MM.1S (cell line): Measurements from ENCODE around the gene SLC45A1.

Experiments
- DNase-seq: peaks from one replicate; pipeline ENCODE4 v3.0.0-alpha.2; 2015
- H2AFZ ChIP-seq: fragments of 300-600 bp; sonication (generic); 2 replicates; pipeline ENCODE4 v1.6.0; 2016; ENCODE audit warnings: antibody characterized with exemption, low read length
- H3F3A ChIP-seq: fragments of 300-600 bp; sonication (generic); 2 replicates; pipeline ENCODE4 v1.6.1; 2016; ENCODE audit warnings: mild to moderate bottlenecking, antibody characterized with exemption, low read length, moderate library complexity, mixed read lengths; ENCODE audit not compliant: insufficient read depth
- H3K27ac ChIP-seq: fragments of 300-600 bp; sonication (generic); 2 replicates; pipeline ENCODE4 v1.5.1; 2016; ENCODE audit warnings: mild to moderate bottlenecking, low read length
- H3K27me3 ChIP-seq: fragments of 300-600 bp; sonication (generic); replicated peaks from 2 replicates; pipeline ENCODE4 v1.6.0; 2016; ENCODE audit warnings: low read length; ENCODE audit not compliant: insufficient read depth
- H3K36me3 ChIP-seq: fragments of 300-600 bp; sonication (generic); replicated peaks from 2 replicates; pipeline ENCODE4 v1.6.1; 2016; ENCODE audit warnings: mild to moderate bottlenecking, low read length, mixed read lengths; ENCODE audit not compliant: insufficient read depth
- H3K4me1 ChIP-seq: fragments of 300-600 bp; sonication (generic); 2 replicates; pipeline ENCODE4 v1.6.1; 2016; ENCODE audit warnings: low read length, mixed read lengths
- H3K4me2 ChIP-seq: fragments of 300-600 bp; sonication (generic); 2 replicates; pipeline ENCODE4 v1.6.0; 2016; ENCODE audit warnings: low read depth, low read length
- H3K4me3 ChIP-seq: fragments of 300-600 bp; sonication (generic); 2 replicates; pipeline ENCODE4 v1.5.1; 2016; ENCODE audit warnings: low read length, mixed read lengths
- H3K79me2 ChIP-seq: fragments of 300-600 bp; sonication (generic); 2 replicates; pipeline ENCODE4 v1.6.1; 2016; ENCODE audit warnings: mixed run types, low read length, mixed read lengths
- H3K9ac ChIP-seq: fragments of 300-600 bp; sonication (generic); 2 replicates; pipeline ENCODE4 v1.6.1; 2016; ENCODE audit warnings: low read length, mixed read lengths
- H3K9me2 ChIP-seq: fragments of 300-600 bp; sonication (generic); replicated peaks from 2 replicates; pipeline ENCODE4 v1.6.1; 2016; ENCODE audit warnings: mild to moderate bottlenecking, low read length, mixed read lengths; ENCODE audit not compliant: insufficient read depth
- H3K9me3 ChIP-seq: fragments of 300-600 bp; sonication (generic); replicated peaks from 2 replicates; pipeline ENCODE4 v1.6.1; 2016; ENCODE audit warnings: mild to moderate bottlenecking, low read length, mixed read lengths; ENCODE audit not compliant: insufficient read depth
- H4K20me1 ChIP-seq: fragments of 300-600 bp; sonication (generic); 2 replicates; pipeline ENCODE4 v1.6.1; 2016; ENCODE audit warnings: mild to moderate bottlenecking, low read length, moderate library complexity, mixed read lengths; ENCODE audit not compliant: insufficient read depth
- CTCF ChIP-seq: fragments of 300-600 bp; sonication (generic); IDR thresholded peaks from 2 replicates; pipeline ENCODE4 v1.5.1; 2016; ENCODE audit warnings: antibody characterized with exemption, low read length, mixed read lengths
- EZH2 ChIP-seq: fragments of 300-600 bp; sonication (generic); optimal IDR thresholded peaks from 2 replicates; pipeline ENCODE3; 2017; ENCODE audit warnings: low read depth, mild to moderate bottlenecking, antibody characterized with exemption, low read length, mixed read lengths
- EZH2phosphoT487 ChIP-seq: fragments of 300-600 bp; sonication (generic); IDR thresholded peaks from 2 replicates; pipeline ENCODE4 v1.6.1; 2018; ENCODE audit warnings: antibody characterized with exemption, low read length

SLC45A1 gene

GRCh38 chr1:8361198-8361849, 43.4 kb downstream of the SLC45A1 start:
- DNase-seq: no peak
- no peak for TF ChIP-seq EZH2phosphoT487
- TF ChIP-seq CTCF: no peak
- TF ChIP-seq EZH2: no peak
- H3K9me2 ChIP-seq: no peaks in the 10 kb centered on the region
- no peaks in the 10 kb centered on the region for H3K4me1 ChIP-seq
- no peaks in the 10 kb centered on the region for H3K9me3 ChIP-seq
- H3K9ac ChIP-seq: no peak overlapping the region
- no peak overlapping the region for H3K27ac ChIP-seq
- no peaks in the 10 kb centered on the region for H3K27me3 ChIP-seq
- H3K36me3 ChIP-seq: no peaks in the 10 kb centered on the region
- H3F3A ChIP-seq: no peaks in the 10 kb centered on the region
- H4K20me1 ChIP-seq: no peaks in the 10 kb centered on the region
- no peak overlapping the region for H3K4me3 ChIP-seq
- no peak overlapping the region for H2AFZ ChIP-seq
- no peak overlapping the region for H3K4me2 ChIP-seq
- no peaks in the 10 kb centered on the region for H3K79me2 ChIP-seq

DNA sequence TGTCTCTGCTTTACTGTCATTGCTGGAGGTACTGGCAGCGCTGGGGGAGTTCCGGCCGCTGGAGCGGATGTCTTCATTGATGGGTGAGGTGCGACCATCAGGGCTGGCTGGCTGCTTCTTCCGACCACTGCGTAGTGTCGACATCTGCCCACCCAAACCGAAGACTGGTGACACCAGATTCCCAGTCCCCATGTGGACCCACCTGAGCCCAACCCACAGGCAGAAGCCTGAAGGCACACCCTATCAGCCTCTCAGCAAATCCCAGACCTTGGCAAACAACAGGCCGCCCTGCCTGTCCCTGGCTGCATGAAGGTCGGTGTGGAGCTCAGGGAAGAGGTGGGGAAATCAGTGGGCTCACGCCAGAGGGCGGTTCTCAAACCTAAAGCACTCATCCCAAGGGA, 44.8 kb downstream of the SLC45A1 start:
- TF ChIP-seq CTCF: no peak
- TF ChIP-seq EZH2phosphoT487: no peak
- no peak for TF ChIP-seq EZH2

GRCh38 chr1:8363186-8363766, 45.4 kb downstream of the SLC45A1 start:
- Histone ChIP-seq H3K27ac (no peak overlapping the region), H3F3A (no peaks in the 10 kb centered on the region), H3K9ac (no peak overlapping the region), H3K27me3 (no peaks in the 10 kb centered on the region), H4K20me1 (no peaks in the 10 kb centered on the region), H3K4me1 (no peaks in the 10 kb centered on the region), H3K9me3 (no peaks in the 10 kb centered on the region), H2AFZ (no peak overlapping the region), H3K4me2 (no peak overlapping the region), H3K9me2 (no peaks in the 10 kb centered on the region), H3K4me3 (no peak overlapping the region), H3K36me3 (no peaks in the 10 kb centered on the region), H3K79me2 (no peaks in the 10 kb centered on the region)
- TF ChIP-seq CTCF: no peak
- TF ChIP-seq EZH2: no peak
- TF ChIP-seq EZH2phosphoT487: no peak
- DNase-seq: no peak

More for the DNA sequence above, 44.8 kb downstream of the SLC45A1 start:
- no peak overlapping the region for H3K27ac ChIP-seq
- H2AFZ ChIP-seq: no peak overlapping the region
- H3K79me2 ChIP-seq: no peaks in the 10 kb centered on the region
- H3K36me3 ChIP-seq: no peaks in the 10 kb centered on the region
- no peaks in the 10 kb centered on the region for H3F3A ChIP-seq
- H3K9me2 ChIP-seq: no peaks in the 10 kb centered on the region
- no peaks in the 10 kb centered on the region for H3K27me3 ChIP-seq
- no peak overlapping the region for H3K4me3 ChIP-seq
- H3K4me2 ChIP-seq: no peak overlapping the region
- DNase-seq: no peak
- H3K9ac ChIP-seq: no peak overlapping the region
- no peaks in the 10 kb centered on the region for H4K20me1 ChIP-seq
- no peaks in the 10 kb centered on the region for H3K9me3 ChIP-seq
- H3K4me1 ChIP-seq: no peaks in the 10 kb centered on the region
